Endothelial cell of umbilical vein (primary cell): ENCODE results near the gene MEF2D. TPM values are rescaled to one million over a fixed set of nuclear protein-coding genes. Genes with fewer than 3 reads are reported as not detected.

ENCODE experiments used
- BruUV-seq: library from RNA; stranded (reverse); fragments of 400-500 nt; replicated peaks from 2 replicates; lab custom pipeline; 2021; lab: Mats Ljungman, UMichigan
- CTCF ChIA-PET: fragments of 300-600, 350-600 bp; sonication (Branson Sonifier 250); formaldehyde crosslinking; loops from one replicate; lab custom pipeline; 2021; ENCODE audit warnings: antibody characterized with exemption, inconsistent platforms; lab: Charles Lee
- POLR2A ChIA-PET: fragments of 300-600, 350-600 bp; sonication (Branson Sonifier 250); formaldehyde crosslinking; loops from one replicate; lab custom pipeline; 2021; ENCODE audit warnings: antibody characterized with exemption, inconsistent platforms; lab: Charles Lee
- DNase-seq: peaks from one replicate; pipeline ENCODE4 v3.0.0-alpha.2; 2011; ENCODE audit warnings: low read depth, low spot score
- FAIRE-seq: peaks from 2 replicates; lab custom pipeline; 2011; peaks lifted over from hg19 to GRCh38; lab: Jason Lieb, UNC
- H2AFZ ChIP-seq: 2 replicates; pipeline ENCODE4 v1.6.0; 2012; ENCODE audit warnings: low read depth, low read length, control low read depth, inconsistent platforms
- H3K27ac ChIP-seq: 2 replicates; pipeline ENCODE4 v1.5.1; 2011; ENCODE audit warnings: low read depth, mild to moderate bottlenecking, control low read depth, low read length, moderate library complexity; ENCODE audit not compliant: insufficient read depth
- H3K27me3 ChIP-seq, 2 experiments: 2 replicates each; pipeline versions ENCODE4 v1.6.0 to v1.6.1; 2011; ENCODE audit warnings: low read length in 2 of 2, mixed read lengths in 1 of 2; ENCODE audit not compliant: control insufficient read depth in 2 of 2, insufficient read depth in 2 of 2
- H3K36me3 ChIP-seq, 2 experiments: 2 replicates in 1 of 2; 3 replicates in 1 of 2; pipeline ENCODE4 v1.5.1; 2011; ENCODE audit warnings: low read length in 2 of 2, mild to moderate bottlenecking in 1 of 2, moderate library complexity in 1 of 2; ENCODE audit not compliant: control insufficient read depth in 2 of 2, insufficient read depth in 2 of 2; ENCODE audit errors: extremely low read depth in 1 of 2
- H3K4me1 ChIP-seq: 3 replicates; pipeline ENCODE4 v1.5.1; 2011; ENCODE audit warnings: mild to moderate bottlenecking, low read length; ENCODE audit not compliant: control insufficient read depth, insufficient read depth; ENCODE audit errors: extremely low read depth
- H3K4me2 ChIP-seq: 2 replicates; pipeline ENCODE4 v1.6.1; 2011; ENCODE audit warnings: low read length, control low read depth, mixed read lengths; ENCODE audit not compliant: insufficient read depth
- H3K4me3 ChIP-seq, 3 experiments: fragments of 200-600 bp in 1 of 3; sonication (generic), shearing (Covaris generic) in 1 of 3; replicated peaks in 1 of 3; 2 replicates each; pipeline ENCODE4 v1.5.1; 2011 to 2016; ENCODE audit warnings: control low read depth in 3 of 3, low read length in 3 of 3, mild to moderate bottlenecking in 2 of 3, inconsistent platforms in 1 of 3, low read depth in 1 of 3, moderate library complexity in 1 of 3; ENCODE audit not compliant: insufficient read depth in 1 of 3
- H3K79me2 ChIP-seq: 2 replicates; pipeline ENCODE4 v1.6.0; 2012; ENCODE audit warnings: low read length, inconsistent platforms; ENCODE audit not compliant: control insufficient read depth, insufficient read depth
- H3K9ac ChIP-seq: replicated peaks from 2 replicates; pipeline ENCODE3; 2011; ENCODE audit warnings: low read length, control low read depth; ENCODE audit not compliant: insufficient read depth; ENCODE audit errors: extremely low read depth
- H3K9me1 ChIP-seq: replicated peaks from 3 replicates; pipeline ENCODE4 v1.6.0; 2011; ENCODE audit warnings: mild to moderate bottlenecking, low read length; ENCODE audit not compliant: control insufficient read depth, insufficient read depth; ENCODE audit errors: extremely low read depth
- H3K9me3 ChIP-seq: replicated peaks from 2 replicates; pipeline ENCODE4 v1.5.1; 2012; ENCODE audit warnings: low read length, inconsistent platforms; ENCODE audit not compliant: control insufficient read depth, insufficient read depth
- H4K20me1 ChIP-seq: replicated peaks from 2 replicates; pipeline ENCODE3; 2011; ENCODE audit warnings: mild to moderate bottlenecking, low read length; ENCODE audit not compliant: control insufficient read depth, insufficient read depth; ENCODE audit errors: extremely low read depth
- CTCF ChIP-seq, 2 donors: IDR thresholded peaks; 1 replicate in 1 of 2; 2 replicates in 1 of 2; pipeline ENCODE4 v1.5.1; 2011; ENCODE audit warnings: low read length in 2 of 2, mild to moderate bottlenecking in 2 of 2, moderate library complexity in 2 of 2, control low read depth in 1 of 2, inconsistent platforms in 1 of 2, low read depth in 1 of 2; ENCODE audit not compliant: insufficient read depth in 1 of 2; ENCODE audit errors: extremely low read depth in 1 of 2
- EZH2 ChIP-seq: IDR thresholded peaks from 2 replicates; pipeline ENCODE4 v1.6.1; 2012; ENCODE audit warnings: borderline replicate concordance, low read depth, mild to moderate bottlenecking, moderate library complexity, low read length, inconsistent platforms; ENCODE audit not compliant: severe bottlenecking
- FOS ChIP-seq: IDR thresholded peaks from 2 replicates; pipeline ENCODE4 v1.6.1; 2011; ENCODE audit warnings: mild to moderate bottlenecking, low read length, moderate library complexity, borderline replicate concordance; ENCODE audit not compliant: insufficient read depth
- GATA2 ChIP-seq: IDR thresholded peaks from 2 replicates; pipeline ENCODE4 v1.7.0; 2011; ENCODE audit warnings: low read depth, mild to moderate bottlenecking, moderate library complexity, mixed read lengths, low read length; ENCODE audit not compliant: insufficient read length, insufficient read depth
- JUN ChIP-seq: IDR thresholded peaks from 2 replicates; pipeline ENCODE4 v1.6.1; 2011; ENCODE audit warnings: borderline replicate concordance, low read depth; ENCODE audit not compliant: insufficient read length, insufficient read depth
- MYC ChIP-seq: IDR thresholded peaks from one replicate; pipeline ENCODE4 v1.6.1; 2011; ENCODE audit warnings: mild to moderate bottlenecking, low read depth, low read length
- POLR2A ChIP-seq: IDR thresholded peaks from 2 replicates; pipeline ENCODE4 v1.6.1; 2012; ENCODE audit warnings: low read depth, mild to moderate bottlenecking, control low read depth, low read length
- POLR2AphosphoS5 ChIP-seq: IDR thresholded peaks from 2 replicates; pipeline ENCODE4 v1.6.1; 2012; ENCODE audit warnings: low read depth, mild to moderate bottlenecking, control low read depth, low read length, moderate library complexity; ENCODE audit not compliant: insufficient read depth
- dilution Hi-C: fragments of 300-500 bp; cut with MboI; formaldehyde crosslinking; loops from one replicate; pipeline ENCODE4 v1.15.0; 2019; ENCODE audit warnings: low sequenced_read_pairs; ENCODE audit not compliant: extremely low pct_ligation_motif_present
- intact Hi-C: fragments of 100-400 bp; cut with micrococcal nuclease; formaldehyde crosslinking; loops from one replicate; pipeline ENCODE4 v1.10.0; 2022
- polyA plus RNA-seq, 4 experiments: library from polyadenylated mRNA; depleted of rRNA in 3 of 4; stranded (reverse) in 3 of 4; unstranded in 1 of 4; fragments of >200 nt; gene quantifications; 2 replicates each; pipeline versions ENCODE4 v1.2.1 to v1.2.3, GENCODE V29; 2011 to 2012; ENCODE audit warnings: missing spikeins in 1 of 4
- total RNA-seq: library from RNA; stranded (reverse); gene quantifications from 2 replicates; pipeline ENCODE4 v1.2.3, GENCODE V29; 2021
- TF ChIP-seq, protein P1 (sequence below): IDR thresholded peaks from 2 replicates; pipeline ENCODE4 v1.6.1; 2011; ENCODE audit not compliant: insufficient read depth, insufficient read length

MEF2D gene
- total and polyA plus RNA-seq, 2 donors (not counting 3 experiments of a cell fraction or from before 2014, with no cell fraction given): 45.4 to 52.2 TPM

DNA sequence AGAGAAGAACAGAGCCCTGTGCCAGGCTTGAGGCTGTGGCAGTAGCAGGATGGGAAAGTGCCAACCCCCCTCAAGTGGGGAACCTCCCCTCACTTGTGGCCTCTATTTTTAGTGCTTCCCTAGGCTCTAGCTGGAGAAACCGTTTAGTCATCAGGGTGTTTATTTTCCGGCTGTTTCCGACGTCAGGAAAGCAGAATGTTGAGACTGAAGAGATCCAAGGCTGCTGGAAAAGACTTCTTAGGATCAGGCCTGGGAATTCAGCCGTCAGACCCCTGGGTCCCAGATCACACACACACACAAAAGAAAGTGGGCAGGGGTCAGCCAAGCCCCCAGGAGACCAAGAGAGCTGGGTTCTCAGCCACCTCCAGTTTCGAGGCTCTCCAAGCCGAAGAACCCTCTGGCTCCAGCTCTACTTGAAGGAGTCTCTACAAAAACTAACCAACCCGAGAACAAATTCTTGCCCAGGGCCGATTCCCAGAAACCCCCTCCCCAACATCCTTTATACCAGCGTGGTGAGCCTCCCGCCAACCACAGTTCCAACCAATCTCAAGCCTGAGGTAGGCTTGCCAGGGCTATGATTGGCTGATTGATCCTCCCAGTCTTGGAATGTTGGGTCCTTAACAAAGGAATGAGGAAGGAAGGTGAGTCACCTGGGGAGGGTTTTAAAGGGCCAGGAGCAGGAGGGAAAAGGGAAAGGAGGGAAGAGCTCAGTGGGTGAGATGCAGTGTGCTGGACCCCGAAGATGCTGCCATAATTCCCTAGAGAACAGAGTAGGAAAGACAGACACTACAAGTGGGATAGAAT, 2.5 kb upstream of the MEF2D start:
- Histone ChIP-seq H3K36me3 (no peaks in the 10 kb centered on the region), H3K4me3 (peak overlapping the region in 1 of 3 experiments; percentile 44), H3K9me1 (no peaks in the 10 kb centered on the region), H3K4me1 (peaks cover 44% of the 10 kb centered on the region), H3K27ac (peak overlapping the region; percentile 100), H3K9me3 (no peaks in the 10 kb centered on the region), H3K9ac (peak overlapping the region; percentile 98), H4K20me1 (no peaks in the 10 kb centered on the region), H3K4me2 (peak overlapping the region; percentile 87), H3K79me2 (peaks cover 24% of the 10 kb centered on the region), H3K27me3 (no peaks in the 10 kb centered on the region), H2AFZ (no peak overlapping the region)
- DNase-seq (peak; percentile 97), FAIRE-seq (peak; percentile 98)
- dilution Hi-C loops (no loop called here), intact Hi-C loops (loop anchor here (1.0 to 10.0 kb wide), 7 partner anchors 47 to 392 kb away; partner anchors contain the start of genes NAXE and PEAR1)
- BruUV-seq: TSS peak; percentile 38
- CTCF ChIA-PET: interaction anchor here (0.8 to 6.1 kb wide), 5 partner anchors 17 to 46 kb away, joined by 3 to 149 read pairs (median 4); no protein-coding TSS in a partner anchor
- TF ChIP-seq POLR2AphosphoS5 (peak; percentile 73), EZH2 (no peak), CTCF (IDR thresholded peaks at IDR 0.05; ENCODE audit: extremely low read depth in 1 of 2, insufficient read depth in 1 of 2, low read depth in 1 of 2, low read length in 2 of 2) (no peak), GATA2 (no peak), FOS (peak; percentile 91), JUN (peak; percentile 89), MYC (no peak), POLR2A (no peak)
- TF ChIP-seq, protein P1, sequence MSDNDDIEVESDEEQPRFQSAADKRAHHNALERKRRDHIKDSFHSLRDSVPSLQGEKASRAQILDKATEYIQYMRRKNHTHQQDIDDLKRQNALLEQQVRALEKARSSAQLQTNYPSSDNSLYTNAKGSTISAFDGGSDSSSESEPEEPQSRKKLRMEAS: no peak
- POLR2A ChIA-PET: interaction anchor here (0.9 to 1.5 kb wide), 5 partner anchors 13 to 208 kb away, joined by 3 to 6 read pairs (median 3); no protein-coding TSS in a partner anchor
